A549 treated with AZD9567 at 1 μM for 4 hours (cell line): ENCODE data around the gene CCDC82. TPM values are rescaled to one million over a fixed set of nuclear protein-coding genes. Genes with fewer than 3 reads are reported as not detected.

ENCODE experiments used
- total RNA-seq: library from RNA; stranded (reverse); fragments of 200-300 nt; extraction: Qiagen RNA extraction; gene quantifications from 5 replicates; pipeline ENCODE4 v1.2.3, GENCODE V29; 2022; ENCODE audit not compliant: insufficient read depth

The CCDC82 gene
- total RNA-seq, result 17.5 to 22.0 TPM (median 20.4 TPM) in 5 replicates

DNA sequence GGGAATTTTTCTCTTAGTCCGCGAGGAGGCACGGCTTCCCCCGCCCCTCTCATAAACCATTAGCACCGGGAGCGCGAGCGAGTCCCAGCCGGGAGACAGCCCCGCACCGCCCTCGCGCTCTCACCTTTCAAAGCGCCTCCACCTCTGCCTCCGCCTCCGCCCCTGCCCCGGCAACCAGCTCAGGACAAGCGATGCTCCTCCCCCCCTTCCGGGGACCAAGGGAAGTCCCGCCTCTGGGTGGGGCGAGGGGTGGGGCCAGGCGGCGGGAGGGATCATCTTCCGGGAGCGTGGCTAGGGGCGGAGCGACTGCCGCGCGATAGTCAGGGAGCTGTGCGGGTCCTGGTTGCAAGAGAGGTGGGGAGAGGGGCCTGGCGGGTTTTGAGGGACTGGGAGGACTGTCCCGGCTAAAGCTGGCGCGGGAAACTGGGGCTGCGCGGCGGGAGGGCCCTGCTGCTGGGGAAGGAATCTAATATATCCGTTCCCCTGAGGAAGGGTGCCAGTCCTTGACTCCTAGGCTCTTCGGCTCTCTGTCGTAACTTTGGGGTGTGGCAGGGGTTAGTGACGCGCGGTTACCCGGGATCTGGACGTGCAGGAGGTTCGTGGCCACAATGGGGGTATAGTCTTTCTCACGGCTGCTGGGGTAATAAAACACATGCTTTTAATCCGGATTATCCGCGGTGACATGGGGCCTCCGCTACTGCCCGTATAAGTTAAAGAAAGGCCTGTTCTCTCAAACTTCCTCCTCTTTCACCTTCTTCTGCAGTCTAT lies at the start of gene CCDC82, which contains the start of gene JRKL:
Gene CCDC82 (minus strand): TSS at position 193 of the 768 bp plus-strand sequence. CDS start 5,165 bp downstream, outside the sequence.
Gene JRKL (plus strand): TSS at position 294 of the 768 bp plus-strand sequence. CDS start 637 bp downstream, outside the sequence.

GRCh38 chr11:96342961-96343711 lies 46.6 kb downstream of the CCDC82 start, which contains the start of gene MAML2:
MAML2 (minus strand) TSS chr11:96343195; CDS start chr11:96341895, 1,300 bp downstream.

Other genes with a start within 250 kb of the CCDC82 start
- gene MAML2, start 46.7 kb downstream of the CCDC82 start, total RNA-seq, result 2.2 to 3.1 TPM (median 2.7 TPM) in 5 replicates
- 4.3 to 6.2 TPM (median 5.9 TPM) in 5 replicates for gene JRKL, start 101 bp upstream of the CCDC82 start, total RNA-seq